Keratinocyte (primary cell): Measurements from ENCODE around the gene UXS1. TPM values are rescaled to one million over a fixed set of nuclear protein-coding genes. Genes with fewer than 3 reads are reported as not detected.
A peak's percentile ranks its signal among the peaks of the same experiment; 100 is the strongest.

Experiments used
- DNase-seq: peaks from one replicate; pipeline ENCODE4 v3.0.0-alpha.2; 2011; ENCODE audit warnings: low read depth, missing footprints, low spot score
- FAIRE-seq: peaks from 2 replicates; lab custom pipeline; 2011; peaks lifted over from hg19 to GRCh38; lab: Jason Lieb, UNC
- H2AFZ ChIP-seq: 2 replicates; pipeline ENCODE4 v1.6.0; 2012; ENCODE audit warnings: low read length, control low read depth, inconsistent platforms; ENCODE audit not compliant: control insufficient read depth
- H3K27ac ChIP-seq: 2 replicates; pipeline ENCODE4 v1.5.1; 2011; ENCODE audit warnings: low read length; ENCODE audit not compliant: control insufficient read depth, insufficient read depth
- H3K27me3 ChIP-seq: 3 replicates; pipeline ENCODE4 v1.6.0; 2011; ENCODE audit warnings: low read length; ENCODE audit not compliant: control insufficient read depth, insufficient read depth; ENCODE audit errors: extremely low read depth
- H3K36me3 ChIP-seq, 2 experiments: 2 replicates in 1 of 2; 3 replicates in 1 of 2; pipeline ENCODE4 v1.5.1; 2011; ENCODE audit warnings: low read length in 2 of 2, mild to moderate bottlenecking in 1 of 2; ENCODE audit not compliant: control insufficient read depth in 2 of 2, insufficient read depth in 2 of 2; ENCODE audit errors: extremely low read depth in 1 of 2
- H3K4me1 ChIP-seq: 3 replicates; pipeline ENCODE4 v1.5.1; 2011; ENCODE audit warnings: low read length; ENCODE audit not compliant: control insufficient read depth, insufficient read depth; ENCODE audit errors: extremely low read depth
- H3K4me2 ChIP-seq: 3 replicates; pipeline ENCODE4 v1.6.0; 2011; ENCODE audit warnings: low read depth, low read length; ENCODE audit not compliant: control insufficient read depth, insufficient read depth; ENCODE audit errors: extremely low read depth
- H3K4me3 ChIP-seq, 3 experiments: fragments of 200-600 bp in 1 of 3; sonication (generic) in 1 of 3; 2 replicates in 2 of 3; 3 replicates in 1 of 3; pipeline ENCODE4 v1.5.1; 2011 to 2016; ENCODE audit warnings: low read length in 3 of 3, mild to moderate bottlenecking in 3 of 3, control low read depth in 2 of 3, inconsistent platforms in 1 of 3, low read depth in 1 of 3, mixed read lengths in 1 of 3, mixed run types in 1 of 3, moderate library complexity in 1 of 3; ENCODE audit not compliant: control insufficient read depth in 2 of 3, insufficient read depth in 2 of 3; ENCODE audit errors: extremely low read depth in 1 of 3
- H3K79me2 ChIP-seq: 2 replicates; pipeline ENCODE4 v1.6.0; 2012; ENCODE audit warnings: low read length; ENCODE audit not compliant: control insufficient read depth, insufficient read depth
- H3K9ac ChIP-seq: 3 replicates; pipeline ENCODE4 v1.6.0; 2011; ENCODE audit warnings: low read length; ENCODE audit not compliant: control insufficient read depth, insufficient read depth; ENCODE audit errors: extremely low read depth
- H3K9me1 ChIP-seq: 3 replicates; pipeline ENCODE4 v1.6.0; 2011; ENCODE audit warnings: low read length; ENCODE audit not compliant: control insufficient read depth, insufficient read depth; ENCODE audit errors: extremely low read depth
- H3K9me3 ChIP-seq: 2 replicates; pipeline ENCODE4 v1.5.1; 2012; ENCODE audit warnings: low read depth, low read length; ENCODE audit not compliant: control insufficient read depth
- H4K20me1 ChIP-seq: 3 replicates; pipeline ENCODE4 v1.6.0; 2011; ENCODE audit warnings: low read length; ENCODE audit not compliant: control insufficient read depth, insufficient read depth; ENCODE audit errors: extremely low read depth
- CTCF ChIP-seq, 3 experiments: IDR thresholded peaks in 1 of 3; conservative IDR thresholded peaks in 1 of 3; optimal IDR thresholded peaks in 1 of 3; 2 replicates in 2 of 3; 3 replicates in 1 of 3; pipeline versions ENCODE3 to v1.5.1; 2011; ENCODE audit warnings: low read length in 3 of 3, mild to moderate bottlenecking in 3 of 3, moderate library complexity in 2 of 3, control low read depth in 1 of 3, inconsistent platforms in 1 of 3; ENCODE audit not compliant: insufficient read depth in 2 of 3; ENCODE audit errors: extremely low read depth in 1 of 3
- EZH2 ChIP-seq: IDR thresholded peaks from one replicate; pipeline ENCODE4 v1.6.1; 2012; ENCODE audit warnings: inconsistent platforms, mild to moderate bottlenecking, low read length, moderate library complexity
- dilution Hi-C: fragments of 300-500 bp; cut with MboI; formaldehyde crosslinking; loops from one replicate; pipeline ENCODE4 v1.7.0; 2020; ENCODE audit warnings: low sequenced_read_pairs; ENCODE audit not compliant: extremely low pct_ligation_motif_present
- polyA plus RNA-seq, 5 experiments: library from polyadenylated mRNA; depleted of rRNA in 3 of 5; stranded (reverse) in 3 of 5; stranded (forward) in 1 of 5; unstranded in 1 of 5; fragments of >200 nt; gene quantifications; 1 replicate in 1 of 5; 2 replicates in 3 of 5; 3 replicates in 1 of 5; pipeline versions ENCODE4 v1.2.1 to v1.2.3, GENCODE V29; 2011 to 2012; ENCODE audit warnings: missing spikeins in 2 of 5, low read depth in 1 of 5, low replicate concordance in 1 of 5

The UXS1 gene
- polyA plus RNA-seq, 1 donor (not counting 4 experiments of a cell fraction or from before 2014, with no cell fraction given): 43.5 TPM

GRCh38 chr2:106163948-106164545 lies 30.1 kb downstream of the UXS1 start:
- Histone ChIP-seq H3K27me3 (no peaks in the 10 kb centered on the region), H2AFZ (no peak overlapping the region), H3K4me2 (no peak overlapping the region), H3K4me1 (no peaks in the 10 kb centered on the region), H4K20me1 (no peaks in the 10 kb centered on the region), H3K4me3 (no peak overlapping the region), H3K9me3 (no peaks in the 10 kb centered on the region), H3K79me2 (peaks cover 1% of the 10 kb centered on the region), H3K36me3 (peaks cover 2 to 11% of the 10 kb centered on the region in 2 experiments), H3K9ac (no peak overlapping the region), H3K27ac (no peak overlapping the region), H3K9me1 (no peaks in the 10 kb centered on the region)
- DNase-seq (no peak), FAIRE-seq (no peak)
- dilution Hi-C loops: no loop called here
- no peak for TF ChIP-seq CTCF (optimal IDR thresholded peaks at IDR 0.05 in 1 of 3, IDR thresholded peaks at IDR 0.05 in 1 of 3, conservative IDR thresholded peaks at IDR 0.05 in 1 of 3; ENCODE audit: extremely low read depth in 1 of 3, insufficient read depth in 2 of 3, low read length in 3 of 3)
- TF ChIP-seq EZH2: no peak

GRCh38 chr2:106161938-106162820 lies 31.9 kb downstream of the UXS1 start:
- TF ChIP-seq CTCF (optimal IDR thresholded peaks at IDR 0.05 in 1 of 3, IDR thresholded peaks at IDR 0.05 in 1 of 3, conservative IDR thresholded peaks at IDR 0.05 in 1 of 3; ENCODE audit: extremely low read depth in 1 of 3, insufficient read depth in 2 of 3, low read length in 3 of 3) (no peak), EZH2 (no peak)
- Histone ChIP-seq H3K27ac (no peak overlapping the region), H3K4me2 (no peak overlapping the region), H3K4me1 (no peaks in the 10 kb centered on the region), H3K36me3 (peaks cover 2 to 11% of the 10 kb centered on the region in 2 experiments), H3K9ac (no peak overlapping the region), H3K9me1 (no peaks in the 10 kb centered on the region), H3K27me3 (no peaks in the 10 kb centered on the region), H3K9me3 (no peaks in the 10 kb centered on the region), H4K20me1 (no peaks in the 10 kb centered on the region), H2AFZ (no peak overlapping the region), H3K79me2 (no peaks in the 10 kb centered on the region), H3K4me3 (no peak overlapping the region)
- dilution Hi-C loops: no loop called here
- DNase-seq (no peak), FAIRE-seq (peak; percentile 46)
